Prostate gland (tissue), 2 donors: ENCODE results near the gene NEU4. TPM values are rescaled to one million over a fixed set of nuclear protein-coding genes. Genes with fewer than 3 reads are reported as not detected.
"Not testable (repeated sequence)": the region's sequence is repeated elsewhere in the genome, so short reads cannot be mapped to it uniquely, and the experiment has no call there.

Experiments
- DNase-seq: peaks from one replicate; pipeline ENCODE4 v3.0.0-alpha.2; 2019; ENCODE audit warnings: low spot score
- H3K27ac ChIP-seq, 2 donors: fragments of 200-600 bp; sonication (generic); 2 replicates each; pipeline ENCODE4 v1.5.1; 2017 to 2019
- H3K27me3 ChIP-seq: fragments of 200-600 bp; sonication (generic); replicated peaks from 2 replicates; pipeline ENCODE4 v1.5.1; 2019; ENCODE audit not compliant: insufficient read depth
- H3K36me3 ChIP-seq, 2 donors: fragments of 200-600 bp; sonication (generic); 1 replicate in 1 of 2; 2 replicates in 1 of 2; pipeline versions ENCODE4 v1.5.1 to v1.8.1; 2017 to 2019
- H3K4me1 ChIP-seq: fragments of 200-600 bp; sonication (generic); replicated peaks from 2 replicates; pipeline ENCODE4 v1.5.1; 2019
- H3K4me3 ChIP-seq, 2 donors: fragments of 200-600 bp; sonication (generic); 2 replicates each; pipeline ENCODE4 v1.5.1; 2017 to 2019
- H3K9me3 ChIP-seq: fragments of 200-600 bp; sonication (generic); 2 replicates; pipeline ENCODE4 v1.5.1; 2017
- CTCF ChIP-seq, 4 experiments: fragments of 200-600 bp in 2 of 4; fragments of 450-650 bp in 2 of 4; sonication (generic) in 2 of 4; IDR thresholded peaks; 1 replicate in 3 of 4; 2 replicates in 1 of 4; pipeline ENCODE4 v1.5.1; 2016 to 2019; ENCODE audit warnings: antibody characterized with exemption in 4 of 4, mild to moderate bottlenecking in 2 of 4, moderate library complexity in 2 of 4
- POLR2A ChIP-seq: fragments of 450-650 bp; IDR thresholded peaks from one replicate; pipeline ENCODE4 v1.6.1; 2016; ENCODE audit warnings: antibody characterized with exemption, mild to moderate bottlenecking
- POLR2AphosphoS5 ChIP-seq: sonication (generic); formaldehyde crosslinking; IDR thresholded peaks from one replicate; pipeline ENCODE4 v1.6.1; 2017; ENCODE audit warnings: antibody characterized with exemption
- whole genome bisulfite sequencing: methylation state at CpG from one replicate; pipeline ENCODE4 v1.1.5; 2018; 5-methylcytosine and 5-hydroxymethylcytosine counted together
- intact Hi-C: fragments of 100-400 bp; cut with DNase I; formaldehyde crosslinking; loops from one replicate; pipeline ENCODE4 v1.14.2; 2022
- total RNA-seq, 2 donors: library from RNA; depleted of rRNA; stranded (reverse); fragments of >200 nt; gene quantifications; one replicate each; pipeline ENCODE4 v1.1.0, GENCODE V29; 2016

Gene NEU4
- total RNA-seq, 2 donors from 2014 or later = 0.62 TPM; not detected in 1

- intact Hi-C loops = no loop called here
- no peak overlapping the region for H3K4me3 ChIP-seq
- H3K27me3 ChIP-seq = no peaks in the 10 kb centered on the region
- no peaks in the 10 kb centered on the region for H3K9me3 ChIP-seq
- no peaks in the 10 kb centered on the region for H3K4me1 ChIP-seq
- no peak for DNase-seq
- TF ChIP-seq POLR2AphosphoS5 (no peak), CTCF (IDR thresholded peaks at IDR 0.05) (no peak), POLR2A (no peak)
- no peak overlapping the region for H3K27ac ChIP-seq
- H3K36me3 ChIP-seq = no peaks in the 10 kb centered on the region
- WGBS = 86% methylated on average over 44 of the region's 52 CpGs
Measured at GRCh38 chr2:241814643-241815476, 5.9 kb downstream of the NEU4 start.

GRCh38 chr2:241815477-241816430 lies 6.8 kb downstream of the NEU4 start:
- Histone ChIP-seq H3K9me3 (no peaks in the 10 kb centered on the region), H3K36me3 (no peaks in the 10 kb centered on the region), H3K4me1 (no peaks in the 10 kb centered on the region), H3K27ac (no peak overlapping the region), H3K27me3 (no peaks in the 10 kb centered on the region), H3K4me3 (no peak overlapping the region)
- 84% methylated on average over 47 of the region's 48 CpGs for WGBS
- TF ChIP-seq POLR2A (no peak), CTCF (IDR thresholded peaks at IDR 0.05) (no peak), POLR2AphosphoS5 (no peak)
- intact Hi-C loops = no loop called here
- DNase-seq = no peak

GRCh38 chr2:241816431-241817121 lies 7.6 kb downstream of the NEU4 start:
- DNase-seq = no peak
- Histone ChIP-seq H3K4me1 (no peaks in the 10 kb centered on the region), H3K27me3 (no peaks in the 10 kb centered on the region), H3K9me3 (no peaks in the 10 kb centered on the region), H3K4me3 (no peak overlapping the region), H3K27ac (no peak overlapping the region), H3K36me3 (no peaks in the 10 kb centered on the region)
- intact Hi-C loops = no loop called here
- TF ChIP-seq POLR2A (no peak), POLR2AphosphoS5 (no peak), CTCF (IDR thresholded peaks at IDR 0.05) (no peak)
- WGBS = 73% methylated on average over 33 of the region's 33 CpGs

GRCh38 chr2:241817126-241817820 lies 8.3 kb downstream of the NEU4 start:
- Histone ChIP-seq H3K4me3 (no peak overlapping the region), H3K4me1 (no peaks in the 10 kb centered on the region), H3K9me3 (no peaks in the 10 kb centered on the region), H3K27ac (no peak overlapping the region), H3K36me3 (no peaks in the 10 kb centered on the region), H3K27me3 (no peaks in the 10 kb centered on the region)
- intact Hi-C loops = no loop called here
- TF ChIP-seq POLR2AphosphoS5 = no peak
- no peak for TF ChIP-seq CTCF (IDR thresholded peaks at IDR 0.05)
- no peak for TF ChIP-seq POLR2A
- WGBS = 63% methylated on average over 12 of the region's 16 CpGs
- no peak for DNase-seq

- H3K4me1 ChIP-seq, H3K27ac ChIP-seq, DNase-seq, H3K36me3 ChIP-seq, H3K9me3 ChIP-seq, intact Hi-C loops, H3K4me3 ChIP-seq, H3K27me3 ChIP-seq: not testable (repeated sequence)
- WGBS = 85% methylated on average over 10 of the region's 10 CpGs
Measured at GRCh38 chr2:241817821-241818215, 8.8 kb downstream of the NEU4 start.
